Lower lobe of right lung (tissue), 2 donors: ENCODE results near the gene DGCR2. TPM values are rescaled to one million over a fixed set of nuclear protein-coding genes. Genes with fewer than 3 reads are reported as not detected.
"Not testable (repeated sequence)": the region's sequence is repeated elsewhere in the genome, so short reads cannot be mapped to it uniquely, and the experiment has no call there.

Experiments used
- ATAC-seq, 2 donors: fragments of 200-7000 bp; cut with Tn5 transposase; one replicate each; pipeline ENCODE4 v1.9.1; 2020 to 2022; ENCODE audit warnings: mild to moderate bottlenecking in 2 of 2, moderate library complexity in 2 of 2
- DNase-seq: peaks from one replicate; pipeline ENCODE4 v3.0.0-alpha.2; 2020
- H3K27ac ChIP-seq: fragments of 200-600 bp; one replicate; pipeline ENCODE4 v1.8.0; 2022
- H3K27me3 ChIP-seq: fragments of 200-600 bp; one replicate; pipeline ENCODE4 v1.8.0; 2022; ENCODE audit warnings: low read depth
- H3K36me3 ChIP-seq: fragments of 200-600 bp; one replicate; pipeline ENCODE4 v1.8.0; 2022; ENCODE audit warnings: mild to moderate bottlenecking
- H3K4me1 ChIP-seq: fragments of 200-600 bp; one replicate; pipeline ENCODE4 v1.8.0; 2022
- H3K4me3 ChIP-seq: fragments of 200-600 bp; one replicate; pipeline ENCODE4 v1.8.0; 2022; ENCODE audit warnings: mild to moderate bottlenecking
- H3K9me3 ChIP-seq: fragments of 200-600 bp; one replicate; pipeline ENCODE4 v1.8.0; 2022
- intact Hi-C: fragments of 100-400 bp; cut with DNase I; formaldehyde crosslinking; loops from one replicate; pipeline ENCODE4 v1.11.0; 2022
- total RNA-seq: library from RNA; stranded (reverse); fragmentation: NEBNext Ultra II Directional; extraction: Animal tissue kit (Norgen Biotek cat#: 25700); gene quantifications from one replicate; pipeline ENCODE4 v1.2.1, GENCODE V29; 2021
- TF ChIP-seq, protein P1 (sequence below): fragments of 200-600 bp; IDR thresholded peaks from one replicate; pipeline ENCODE4 v1.8.0; 2022; ENCODE audit warnings: antibody characterized with exemption, mild to moderate bottlenecking
- donor health status: DM: no; HTN: yes; CAD: no; lungs with severe emphysema.

Gene DGCR2
- total RNA-seq, 1 donor from 2014 or later: 62.9 TPM

DNA sequence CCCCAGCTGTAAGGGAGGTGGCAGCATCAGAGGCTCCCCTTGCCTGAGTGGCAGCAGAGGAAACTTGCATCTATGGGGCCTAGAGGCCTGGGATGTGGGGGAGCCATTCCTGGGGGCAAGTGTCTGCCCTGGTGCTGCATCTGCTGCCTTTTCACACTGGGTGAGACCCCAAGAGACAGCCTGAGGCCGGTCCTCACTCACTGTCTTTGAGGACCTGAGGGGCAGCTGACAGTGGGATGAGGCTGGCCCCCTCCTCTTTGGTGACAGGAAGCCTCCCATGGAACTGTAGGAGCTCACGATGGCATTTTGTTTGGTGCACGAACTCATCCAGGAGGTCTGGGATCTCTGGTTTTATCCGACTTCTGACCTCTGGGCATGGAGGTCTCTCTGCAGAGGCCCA lies 104.0 kb downstream of the DGCR2 start:
- Histone ChIP-seq H3K9me3 (no peaks in the 10 kb centered on the region), H3K27ac (no peak overlapping the region), H3K4me1 (no peaks in the 10 kb centered on the region), H3K36me3 (no peaks in the 10 kb centered on the region), H3K4me3 (no peak overlapping the region), H3K27me3 (peaks cover 12% of the 10 kb centered on the region)
- ATAC-seq: no peak
- TF ChIP-seq, protein P1, sequence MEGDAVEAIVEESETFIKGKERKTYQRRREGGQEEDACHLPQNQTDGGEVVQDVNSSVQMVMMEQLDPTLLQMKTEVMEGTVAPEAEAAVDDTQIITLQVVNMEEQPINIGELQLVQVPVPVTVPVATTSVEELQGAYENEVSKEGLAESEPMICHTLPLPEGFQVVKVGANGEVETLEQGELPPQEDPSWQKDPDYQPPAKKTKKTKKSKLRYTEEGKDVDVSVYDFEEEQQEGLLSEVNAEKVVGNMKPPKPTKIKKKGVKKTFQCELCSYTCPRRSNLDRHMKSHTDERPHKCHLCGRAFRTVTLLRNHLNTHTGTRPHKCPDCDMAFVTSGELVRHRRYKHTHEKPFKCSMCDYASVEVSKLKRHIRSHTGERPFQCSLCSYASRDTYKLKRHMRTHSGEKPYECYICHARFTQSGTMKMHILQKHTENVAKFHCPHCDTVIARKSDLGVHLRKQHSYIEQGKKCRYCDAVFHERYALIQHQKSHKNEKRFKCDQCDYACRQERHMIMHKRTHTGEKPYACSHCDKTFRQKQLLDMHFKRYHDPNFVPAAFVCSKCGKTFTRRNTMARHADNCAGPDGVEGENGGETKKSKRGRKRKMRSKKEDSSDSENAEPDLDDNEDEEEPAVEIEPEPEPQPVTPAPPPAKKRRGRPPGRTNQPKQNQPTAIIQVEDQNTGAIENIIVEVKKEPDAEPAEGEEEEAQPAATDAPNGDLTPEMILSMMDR: no peak
- DNase-seq: no peak
- intact Hi-C loops: no loop called here

DNA sequence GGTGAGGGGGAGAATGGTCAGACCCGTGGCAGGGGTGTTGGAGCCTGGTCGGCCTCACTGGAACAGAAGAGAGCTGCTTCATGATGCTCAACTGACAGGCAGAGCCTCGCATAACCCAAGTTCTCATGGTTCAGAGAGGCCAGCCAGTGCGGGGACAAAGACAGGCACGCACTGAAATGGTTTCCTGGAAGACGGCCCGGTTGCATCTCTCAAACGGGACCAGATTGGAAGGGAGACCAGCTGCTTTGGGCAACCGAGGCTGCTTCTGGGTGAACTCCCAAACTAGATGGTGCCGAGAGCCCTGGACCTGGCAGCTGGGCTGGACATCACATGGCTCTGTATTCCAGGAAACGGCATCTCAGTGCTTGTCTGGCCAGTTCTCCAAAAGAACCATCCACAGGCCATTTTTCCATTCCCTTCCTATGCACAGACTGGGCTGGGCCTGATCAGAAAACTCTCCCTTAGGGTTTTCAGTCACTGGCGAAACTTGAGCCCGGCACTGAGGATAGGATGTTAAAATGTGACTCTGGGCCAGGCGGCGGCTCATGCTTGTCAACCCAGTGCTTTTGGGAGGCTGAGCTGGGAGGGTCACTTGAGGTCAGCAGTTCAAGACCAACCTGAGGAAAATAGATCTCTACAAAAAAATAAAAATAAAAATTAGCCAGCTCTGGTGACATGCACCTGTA lies 106.0 kb downstream of the DGCR2 start:
- ATAC-seq (no peak), DNase-seq (no peak)
- Histone ChIP-seq H3K36me3 (no peaks in the 10 kb centered on the region), H3K4me3 (no peak overlapping the region), H3K27me3 (peaks cover 20% of the 10 kb centered on the region), H3K27ac (no peak overlapping the region), H3K4me1 (no peaks in the 10 kb centered on the region), H3K9me3 (no peaks in the 10 kb centered on the region)
- TF ChIP-seq, protein P1: no peak
- intact Hi-C loops: no loop called here

DNA sequence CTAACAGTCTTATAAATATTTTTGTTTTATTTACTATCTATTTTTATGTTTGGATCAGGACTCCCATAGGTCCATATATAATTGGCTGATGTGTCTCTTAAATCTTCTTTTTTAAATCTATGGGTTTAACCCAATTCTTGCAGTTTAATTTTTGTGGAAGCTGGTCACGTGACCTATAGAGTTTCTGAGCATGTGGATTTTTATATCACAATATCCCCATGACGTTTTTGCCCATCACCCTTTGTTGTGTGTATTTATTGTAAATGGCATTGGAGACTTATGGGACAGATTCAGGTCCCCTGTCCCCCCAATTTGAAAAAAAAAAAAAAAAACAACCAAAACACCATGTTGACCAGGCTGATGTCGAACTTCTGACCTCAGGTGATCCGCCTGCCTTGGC lies 107.3 kb downstream of the DGCR2 start:
- DNase-seq (no peak), ATAC-seq (no peak)
- H3K36me3 ChIP-seq: no peaks in the 10 kb centered on the region
- peaks cover 19% of the 10 kb centered on the region for H3K27me3 ChIP-seq
- H3K9me3 ChIP-seq: no peaks in the 10 kb centered on the region
- no peaks in the 10 kb centered on the region for H3K4me1 ChIP-seq
- no peak overlapping the region for H3K27ac ChIP-seq
- TF ChIP-seq, protein P1: no peak
- intact Hi-C loops: no loop called here
- H3K4me3 ChIP-seq: no peak overlapping the region

DNA sequence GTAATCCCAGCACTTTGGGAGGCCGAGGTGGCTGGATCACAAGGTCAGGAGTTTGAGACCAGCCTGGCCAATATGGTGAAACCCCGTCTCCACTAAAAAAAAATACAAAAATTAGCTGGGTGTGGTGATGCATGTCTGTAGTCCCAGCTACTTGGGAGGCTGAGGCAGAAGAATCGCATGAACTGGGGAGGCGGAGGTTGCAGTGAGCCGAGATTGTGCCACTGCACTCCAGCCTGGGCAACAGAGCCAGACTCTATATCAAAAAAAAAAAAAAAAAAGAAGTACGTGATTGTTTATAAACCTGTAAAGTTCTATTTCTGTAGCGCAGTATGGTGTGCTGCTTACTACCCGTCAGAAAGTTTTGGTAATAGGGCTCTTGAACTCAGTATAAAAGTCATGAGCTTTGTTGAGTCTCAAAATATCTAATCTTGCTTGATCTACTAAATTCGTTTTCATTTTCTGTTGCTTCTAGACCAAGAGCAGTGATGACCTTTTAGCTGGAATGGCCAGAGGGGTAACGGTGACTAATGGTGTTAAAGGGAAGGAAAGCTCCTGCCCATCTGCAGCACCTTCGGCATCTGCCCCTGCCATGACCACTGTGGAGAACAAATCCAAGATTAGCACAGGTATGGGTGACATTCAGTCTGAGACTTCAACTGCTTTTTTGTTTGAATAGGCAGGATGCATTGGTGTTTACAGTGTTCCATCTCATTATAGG lies 108.2 kb downstream of the DGCR2 start:
- intact Hi-C loops, ATAC-seq, H3K4me3 ChIP-seq: not testable (repeated sequence)

DNA sequence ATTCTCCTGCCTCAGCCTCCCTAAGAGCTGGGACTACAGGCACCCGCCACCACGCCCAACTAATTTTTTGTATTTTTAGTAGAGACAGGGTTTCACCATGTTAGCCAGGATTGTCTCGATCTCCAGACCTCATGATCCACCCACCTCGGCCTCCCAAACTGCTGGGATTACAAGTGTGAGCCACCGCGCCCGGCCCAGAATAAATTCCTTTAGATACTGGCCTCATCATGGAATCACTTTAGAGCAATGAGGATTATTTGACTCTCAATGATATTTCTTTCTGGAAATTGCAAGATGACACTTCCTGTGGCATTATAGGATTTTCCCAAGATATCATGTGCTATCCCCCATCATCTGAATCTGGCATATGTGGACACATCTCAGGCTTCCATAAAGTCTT lies 108.8 kb downstream of the DGCR2 start:
- H3K27me3 ChIP-seq, H3K4me3 ChIP-seq, ATAC-seq, H3K4me1 ChIP-seq, intact Hi-C loops, H3K27ac ChIP-seq, H3K36me3 ChIP-seq, H3K9me3 ChIP-seq, DNase-seq: not testable (repeated sequence)

More for the DNA sequence above, 108.2 kb downstream of the DGCR2 start:
- not testable (repeated sequence) for H3K36me3 ChIP-seq, H3K27ac ChIP-seq, DNase-seq, H3K9me3 ChIP-seq, H3K4me1 ChIP-seq
- H3K27me3 ChIP-seq: peaks cover 11% of the 10 kb centered on the region

DNA sequence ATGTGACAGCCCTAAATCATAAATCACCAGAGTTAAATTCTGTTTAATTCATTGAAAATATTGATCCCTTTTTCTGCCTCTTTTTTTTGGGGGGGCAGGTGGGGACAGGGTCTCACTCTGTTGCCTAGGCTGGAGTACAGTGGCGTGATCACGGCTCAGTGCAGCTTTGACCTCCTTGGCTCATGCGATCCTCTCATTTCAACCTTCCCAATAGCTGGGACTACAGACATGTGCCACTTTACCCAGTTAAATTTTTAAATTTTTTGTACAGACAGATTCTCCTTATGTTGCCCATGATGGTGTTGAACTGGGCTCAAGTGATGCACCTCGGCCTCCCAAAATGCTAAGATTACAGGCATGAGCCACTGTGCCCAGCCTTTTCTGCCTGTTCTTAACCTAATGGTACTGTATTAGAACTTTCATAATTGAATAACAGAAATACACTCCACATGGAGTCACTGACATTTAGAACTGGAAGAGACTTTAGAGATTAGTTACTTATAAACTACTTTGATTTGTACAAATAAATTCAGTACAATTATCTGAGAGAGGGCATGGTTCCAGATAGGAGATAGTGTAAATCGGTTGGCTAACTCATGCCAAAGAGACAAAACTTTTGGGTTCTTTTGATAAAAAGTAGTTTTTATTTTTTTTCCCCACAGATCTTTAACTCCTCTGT lies 109.8 kb downstream of the DGCR2 start:
- Histone ChIP-seq H3K4me3 (no peak overlapping the region), H3K27ac (no peak overlapping the region), H3K4me1 (no peaks in the 10 kb centered on the region), H3K36me3 (no peaks in the 10 kb centered on the region), H3K27me3 (peaks cover 9% of the 10 kb centered on the region), H3K9me3 (no peaks in the 10 kb centered on the region)
- no peak for ATAC-seq
- DNase-seq: no peak
- intact Hi-C loops: no loop called here
- TF ChIP-seq, protein P1: no peak

DNA sequence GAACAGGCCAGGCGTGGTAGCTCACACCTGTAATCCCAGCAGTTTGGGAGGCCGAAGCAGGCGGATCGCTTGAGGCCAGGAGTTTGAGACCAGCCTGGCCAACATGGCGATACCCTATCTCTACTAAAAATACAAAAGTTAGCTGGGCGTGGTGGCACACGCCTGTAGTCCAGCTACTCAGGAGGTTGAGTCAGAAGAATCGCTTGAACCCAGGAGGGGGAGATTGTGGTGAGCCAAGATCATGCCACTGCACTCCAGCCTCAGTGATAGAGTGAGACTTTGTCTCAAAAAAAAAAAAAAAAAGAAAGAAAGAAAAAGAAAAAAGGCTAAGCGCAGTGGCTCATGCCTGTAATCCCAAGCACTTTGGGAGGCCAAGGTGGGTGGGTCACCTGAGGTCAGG lies 110.6 kb downstream of the DGCR2 start:
- DNase-seq, H3K9me3 ChIP-seq, H3K36me3 ChIP-seq, ATAC-seq, H3K4me3 ChIP-seq, H3K27ac ChIP-seq, H3K27me3 ChIP-seq, intact Hi-C loops, H3K4me1 ChIP-seq: not testable (repeated sequence)
